ENCODE results near the gene SMPD3.

- no peak for TF ChIP-seq NCOR1 (IDR thresholded peaks at IDR 0.05)
- no peak for TF ChIP-seq TFAP4 (CRISPR knock-in tag; IDR thresholded peaks at IDR 0.05; ENCODE audit: borderline replicate concordance)
- no peak for TF ChIP-seq GTF2A2 (tag; IDR thresholded peaks at IDR 0.05)
- no peak for TF ChIP-seq POLR2A (conservative IDR thresholded peaks at IDR 0.05)
These were observed 41.7 kb downstream of the SMPD3 start for GRCh38 chr16:68406458-68407152.
